ENCODE measurements around the gene ARHGAP23.
"Not testable (repeated sequence)": the region's sequence is repeated elsewhere in the genome, so short reads cannot be mapped to it uniquely, and the experiment has no call there.

The ARHGAP23 gene

DNA sequence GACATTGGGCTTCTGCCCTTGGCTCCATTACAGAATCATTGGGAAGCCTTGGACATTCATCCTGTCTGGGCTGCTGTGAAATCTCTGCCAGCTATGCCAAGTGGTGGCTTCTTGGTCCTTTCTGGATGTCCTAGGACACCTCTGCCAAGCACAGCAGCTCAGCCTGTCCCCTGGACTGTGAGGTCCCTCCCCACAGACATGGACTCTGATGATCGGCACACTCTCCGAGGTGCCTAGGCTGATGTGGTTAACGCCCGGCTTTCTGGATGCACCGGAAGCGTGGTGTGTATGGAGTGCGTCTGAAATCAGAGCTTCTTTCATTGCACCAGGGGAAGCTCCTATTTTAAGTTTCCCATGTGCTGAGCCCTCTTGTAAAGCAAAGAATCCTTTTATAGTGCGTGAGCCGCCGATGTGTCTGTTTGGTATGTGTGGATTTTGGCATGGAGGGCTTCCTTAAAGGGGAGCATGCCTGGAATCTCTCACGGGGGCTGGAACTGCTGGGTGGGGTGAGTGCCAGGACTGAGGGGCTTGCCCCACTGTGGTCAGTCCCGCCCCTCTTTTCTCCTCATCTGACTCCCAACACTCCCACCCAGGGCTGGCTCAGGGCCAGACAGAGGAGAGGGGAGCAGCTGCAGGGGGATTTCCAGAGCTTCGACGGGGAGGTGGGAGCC is 7.0 kb upstream of the ARHGAP23 start:
- DNase-seq, result no peak

DNA sequence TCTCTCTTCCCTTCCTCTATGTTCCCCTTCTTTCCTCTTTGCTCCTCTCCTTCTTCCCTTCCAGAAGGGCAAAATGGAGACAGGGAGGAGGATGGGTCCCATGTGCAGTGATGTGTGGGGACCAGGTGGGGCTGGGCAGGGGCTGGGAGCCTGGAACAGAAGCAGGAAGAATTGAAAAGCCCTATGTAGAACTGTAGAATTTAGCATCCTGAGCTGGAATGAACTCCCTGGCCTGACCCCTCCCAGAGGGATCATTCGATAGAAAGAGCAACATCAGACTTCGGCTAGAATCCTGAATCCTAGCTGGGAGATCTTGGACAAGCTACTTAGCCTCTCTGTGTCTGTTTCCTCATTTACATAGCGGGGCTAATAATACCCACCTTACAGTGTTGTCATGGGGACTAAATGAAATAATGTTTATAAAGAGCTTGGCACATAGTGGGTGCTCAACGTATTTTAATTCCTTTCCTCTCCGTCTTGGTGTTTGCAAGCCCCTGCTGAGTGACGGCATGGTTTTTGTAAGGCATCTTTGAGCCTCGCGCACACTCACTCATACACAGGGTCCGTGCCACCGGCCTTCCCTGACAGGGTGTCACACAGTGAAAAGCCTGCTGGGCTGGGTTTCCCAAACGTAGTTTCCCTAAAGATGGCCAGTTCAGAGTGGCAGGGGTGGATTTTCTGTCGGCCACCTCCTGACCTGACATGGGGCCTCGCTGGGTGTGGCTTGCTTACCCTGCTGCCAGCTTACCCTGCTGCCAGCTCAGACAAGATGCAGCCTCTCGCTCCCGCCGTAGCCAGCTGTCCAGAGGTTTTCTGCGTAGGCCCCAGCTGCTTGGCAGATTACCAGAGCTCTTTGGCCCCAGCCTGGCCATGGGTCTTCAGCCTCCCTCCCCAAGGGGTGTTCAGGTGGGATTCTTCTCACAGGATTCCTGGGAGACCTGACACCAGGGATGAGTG is 6.1 kb upstream of the ARHGAP23 start:
- DNase-seq, result no peak

DNA sequence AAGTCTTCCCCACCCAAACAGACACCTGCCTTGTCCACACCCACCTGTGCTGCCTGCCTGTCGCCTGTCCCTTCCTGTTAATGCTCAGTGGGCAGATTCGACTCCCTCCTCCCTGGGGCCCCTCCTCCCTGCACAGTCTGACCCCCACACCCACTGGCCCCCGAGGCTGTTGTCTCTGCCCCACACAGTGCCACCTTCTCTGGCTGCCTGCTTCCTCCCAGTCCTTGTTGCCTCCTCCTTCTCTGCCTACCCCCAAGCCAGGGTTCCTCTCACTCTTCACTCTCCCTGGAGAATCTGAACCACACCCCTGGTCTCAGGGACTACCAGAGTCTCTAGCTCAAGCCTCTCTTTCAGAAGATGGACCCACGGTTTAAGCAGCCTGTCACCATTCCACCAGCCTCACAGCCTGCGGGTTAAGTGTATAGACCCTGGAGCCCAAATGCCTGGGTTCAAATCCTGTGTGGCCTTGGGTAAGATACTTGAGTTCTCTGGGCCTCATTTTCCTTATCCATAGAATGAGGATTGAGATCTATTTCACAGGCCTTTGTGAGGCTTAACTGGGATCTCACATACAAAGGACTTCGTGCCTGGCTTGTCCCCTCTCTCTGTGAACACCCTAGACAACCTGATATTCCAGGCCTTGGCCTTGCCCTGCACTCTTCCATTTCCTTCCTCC is 3.8 kb upstream of the ARHGAP23 start:
- DNase-seq, result no peak

DNA sequence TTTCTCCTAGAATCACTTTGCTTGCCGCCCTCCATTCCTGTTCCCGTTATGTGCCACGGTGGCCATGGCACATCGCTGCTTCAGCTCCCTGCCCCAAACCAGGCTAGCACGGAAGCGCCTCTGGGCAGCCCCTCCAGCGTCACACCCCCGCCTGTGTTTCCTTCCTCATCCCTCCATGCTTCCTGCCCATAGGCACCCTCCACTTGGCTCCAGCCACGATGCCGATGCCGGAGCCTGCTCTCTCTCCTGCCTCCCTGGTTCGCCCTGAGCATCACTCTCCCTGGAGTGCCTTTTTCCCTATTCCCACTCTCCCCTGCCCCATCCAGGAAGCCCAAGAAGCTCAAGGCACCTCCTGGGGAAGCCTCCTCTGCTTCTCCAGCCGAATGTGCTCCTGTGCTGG is 3.2 kb upstream of the ARHGAP23 start:
- no peak for DNase-seq

DNA sequence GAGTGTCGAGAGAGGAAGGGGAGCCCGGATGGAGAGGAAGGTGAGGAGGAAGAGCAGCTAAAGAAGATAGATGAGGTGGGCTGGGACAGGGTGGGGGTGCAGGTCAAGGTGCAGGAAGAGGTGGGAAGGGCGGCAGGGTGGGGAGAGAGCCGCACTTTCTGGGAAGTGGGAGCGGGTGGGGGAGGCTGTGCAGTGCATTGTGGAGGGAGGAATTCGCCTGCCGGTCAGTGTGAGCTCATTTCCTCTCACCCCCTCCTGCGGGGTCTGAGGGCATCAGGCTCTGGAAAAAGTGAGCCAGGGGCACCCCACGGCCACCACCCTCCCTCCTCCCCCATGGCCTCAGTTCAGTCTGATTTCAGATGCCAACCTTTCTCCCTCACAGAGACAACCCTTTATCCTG is 2.5 kb upstream of the ARHGAP23 start:
- no peak for DNase-seq

DNA sequence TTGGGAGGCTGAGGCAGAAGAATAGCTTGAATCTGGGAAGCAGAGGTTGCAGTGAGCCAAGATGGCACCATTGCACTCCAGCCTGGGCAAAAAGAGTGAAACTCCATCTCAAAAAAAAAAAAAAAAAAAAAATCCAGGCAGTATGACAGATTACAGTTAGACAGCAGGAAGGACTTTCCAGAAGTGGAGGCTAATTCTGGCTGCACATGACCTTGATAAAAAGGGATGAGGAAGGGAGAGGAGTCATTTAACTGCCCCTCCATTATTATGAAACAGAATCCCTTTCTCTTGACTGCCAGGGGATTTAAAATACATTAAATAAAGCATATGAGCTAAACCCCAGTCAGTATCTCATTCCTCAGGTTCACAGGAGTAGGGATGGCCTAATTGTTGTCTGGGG is 1.8 kb upstream of the ARHGAP23 start:
- no peak for DNase-seq

DNA sequence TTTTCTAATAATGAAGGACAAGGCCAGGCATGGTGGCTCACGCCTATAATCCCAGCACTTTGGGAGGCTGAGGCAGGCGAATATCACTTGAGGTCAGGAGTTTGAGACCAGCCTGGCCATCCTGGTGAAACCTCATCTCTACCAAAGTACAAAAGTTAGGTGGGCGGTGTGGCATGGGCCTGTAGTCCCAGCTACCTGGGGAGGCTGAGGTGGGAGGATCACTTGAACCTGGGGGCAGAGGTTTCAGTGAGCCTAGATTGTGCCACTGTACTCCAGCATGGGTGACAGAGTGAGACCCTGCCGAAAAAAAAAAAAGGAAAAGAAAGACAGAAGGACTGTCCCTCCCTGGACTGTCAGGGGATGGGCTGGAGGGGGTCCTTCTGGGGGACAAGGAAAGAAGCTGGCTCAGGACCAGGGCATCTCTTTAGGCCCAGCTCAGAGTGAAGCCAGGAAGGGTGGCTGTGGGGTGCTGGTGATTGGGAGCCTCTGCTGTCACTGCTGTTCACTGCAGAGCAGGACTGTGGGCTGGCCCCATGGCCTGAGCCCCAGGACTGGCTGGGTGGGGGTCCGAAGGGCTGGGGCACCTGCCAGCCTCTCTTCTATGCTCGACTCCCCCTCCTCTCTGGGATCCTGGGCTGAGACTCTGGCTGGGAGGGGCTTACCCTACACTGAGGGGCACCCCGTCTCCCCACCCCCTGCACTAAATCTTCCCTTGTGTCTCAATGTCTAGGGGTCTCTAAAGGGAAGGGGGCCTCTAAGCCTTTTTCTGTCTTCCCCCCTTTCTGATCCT is 909 bp upstream of the ARHGAP23 start:
- no peak for DNase-seq

DNA sequence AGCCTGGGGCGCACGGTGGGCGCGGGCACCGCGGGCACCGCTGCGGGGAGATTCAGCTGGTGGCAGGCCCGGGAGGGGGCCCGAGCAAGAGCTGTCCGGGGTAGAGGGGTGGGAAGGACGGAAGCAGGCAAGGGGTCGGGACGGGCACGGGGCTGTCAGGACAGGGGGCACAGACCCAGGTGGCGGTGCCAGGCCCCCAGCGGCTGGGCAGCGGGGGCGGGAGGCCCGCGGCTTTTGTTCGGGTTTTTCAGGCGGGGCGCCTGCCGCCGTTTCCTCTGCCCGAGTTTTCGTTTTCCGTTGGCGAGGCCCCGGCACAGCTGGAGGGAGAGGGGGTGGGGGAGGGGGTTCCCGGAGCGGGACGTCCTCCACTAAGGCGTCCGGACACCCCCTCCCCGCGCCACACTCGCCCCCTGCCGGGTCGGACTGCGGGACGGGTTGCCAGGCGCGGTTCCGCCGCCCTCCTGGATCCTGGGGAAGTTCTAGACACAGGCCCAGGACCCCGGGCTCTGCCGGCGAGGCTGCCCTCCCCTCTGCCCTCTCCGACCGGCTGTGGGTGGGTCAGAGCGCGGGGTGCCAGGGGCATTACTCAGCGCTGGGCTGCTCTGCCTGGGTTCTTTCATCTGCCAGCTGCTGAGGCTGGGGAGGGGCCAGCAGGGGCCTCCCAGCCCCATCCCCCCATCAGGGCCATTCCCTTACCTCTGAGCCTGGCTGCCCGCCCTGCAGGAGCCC is 543 bp downstream of the ARHGAP23 start:
- no peak for DNase-seq

DNA sequence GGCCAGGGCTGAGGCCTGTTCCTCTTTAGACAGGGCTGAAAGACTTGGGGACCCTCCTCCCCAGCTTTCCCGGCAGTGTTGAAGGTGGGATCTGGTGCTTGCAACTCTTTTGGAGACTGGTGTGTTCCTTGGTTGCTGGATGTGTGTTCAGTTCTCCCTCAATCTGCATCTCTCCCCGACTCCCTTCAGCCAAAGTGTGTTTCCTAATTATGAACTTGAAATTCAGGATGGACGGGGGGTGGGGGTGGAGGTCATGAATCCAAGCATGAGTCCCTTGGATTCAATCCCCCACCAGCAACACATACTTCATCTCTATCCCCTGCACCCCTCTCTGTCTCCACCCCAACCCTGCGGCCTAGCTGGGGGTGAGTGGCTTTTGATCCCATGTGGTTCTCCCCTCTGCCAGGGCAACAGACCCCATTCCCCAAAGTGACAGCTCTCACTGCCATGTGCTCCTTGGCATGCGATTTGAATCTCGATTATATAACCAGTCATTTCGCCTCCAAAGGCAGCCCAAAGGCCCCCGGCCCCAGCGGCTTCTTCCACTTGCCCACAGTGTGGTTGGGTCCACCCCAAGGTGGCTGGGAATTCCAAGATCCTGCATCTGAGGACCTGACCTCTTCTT is 1.3 kb downstream of the ARHGAP23 start:
- DNase-seq, result no peak

DNA sequence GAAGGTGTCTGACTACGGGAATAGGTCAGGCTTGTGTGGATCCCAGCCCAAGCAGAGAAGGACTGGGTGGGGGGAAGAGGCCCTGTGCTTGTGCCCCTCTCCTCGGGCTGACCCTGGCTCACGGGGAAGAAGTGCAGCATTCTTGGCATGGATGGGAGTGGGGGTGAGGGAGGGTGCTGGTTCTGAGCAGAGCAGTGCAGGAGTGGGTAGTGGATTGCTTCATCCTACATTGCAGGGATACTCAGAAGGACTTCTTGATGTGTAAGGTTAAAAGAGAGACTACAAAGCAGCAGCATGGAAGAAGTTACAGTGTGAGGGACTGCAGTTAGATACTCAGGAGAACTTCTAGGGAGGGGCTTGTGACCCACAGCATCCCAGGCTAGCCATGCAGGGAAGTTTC is 2.1 kb downstream of the ARHGAP23 start:
- DNase-seq, result no peak

DNA sequence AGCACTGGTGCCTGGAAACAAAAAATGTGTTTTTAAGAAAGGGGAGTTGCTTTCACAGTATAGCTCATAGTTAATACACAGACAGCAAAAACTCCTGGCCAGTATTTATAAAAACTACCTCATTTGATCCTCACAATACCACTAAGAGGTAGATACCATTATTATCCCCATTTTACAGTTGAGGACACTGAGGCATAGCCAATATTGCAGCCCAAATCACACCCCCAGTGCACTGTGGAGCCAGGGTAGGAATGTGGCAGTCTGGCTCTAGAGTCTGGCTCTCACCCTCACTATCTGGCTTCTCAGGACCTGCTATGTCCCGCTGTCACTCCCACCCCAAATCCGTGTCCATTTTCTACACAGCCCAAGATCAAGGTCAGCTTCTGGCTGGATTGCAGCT is 2.6 kb downstream of the ARHGAP23 start:
- no peak for DNase-seq

DNA sequence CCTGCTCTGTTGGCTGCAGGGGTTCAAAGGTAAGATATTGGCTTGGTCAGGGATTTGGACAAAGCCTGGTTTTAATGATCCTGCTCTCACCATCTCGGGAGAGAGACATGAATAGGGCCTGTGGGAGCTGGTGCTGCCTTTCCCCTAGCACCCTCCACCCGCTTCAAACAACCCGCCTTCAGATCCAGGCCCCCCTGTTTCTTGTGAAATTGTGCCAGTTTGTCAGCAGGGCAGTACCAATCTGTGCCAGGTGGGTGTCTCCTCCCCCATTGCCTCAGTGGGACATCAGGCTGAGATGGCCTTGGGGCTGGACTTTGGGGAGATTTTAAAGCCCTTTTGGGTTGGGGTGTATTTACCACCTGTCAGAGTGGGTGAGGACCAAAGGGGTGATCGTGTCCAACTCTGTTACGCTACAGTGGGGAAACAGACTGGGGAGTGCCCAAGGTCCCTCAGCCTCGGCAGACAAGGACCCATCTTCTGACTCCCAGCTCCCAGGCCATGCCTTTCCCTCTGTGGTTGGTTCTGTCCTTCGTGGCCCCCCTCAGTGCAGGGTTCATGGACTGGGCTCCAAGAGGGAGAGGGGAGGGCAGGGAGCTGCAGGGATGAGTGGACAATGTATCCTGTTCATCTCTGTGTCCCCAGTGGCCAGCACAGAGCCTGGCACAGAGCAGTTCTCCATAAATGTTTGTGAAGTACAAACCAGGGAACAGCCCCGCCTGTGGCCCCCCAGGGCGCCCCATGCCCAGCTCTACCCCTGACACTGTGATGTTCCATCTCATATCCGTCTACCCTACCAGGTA is 3.3 kb downstream of the ARHGAP23 start:
- no peak for DNase-seq

DNA sequence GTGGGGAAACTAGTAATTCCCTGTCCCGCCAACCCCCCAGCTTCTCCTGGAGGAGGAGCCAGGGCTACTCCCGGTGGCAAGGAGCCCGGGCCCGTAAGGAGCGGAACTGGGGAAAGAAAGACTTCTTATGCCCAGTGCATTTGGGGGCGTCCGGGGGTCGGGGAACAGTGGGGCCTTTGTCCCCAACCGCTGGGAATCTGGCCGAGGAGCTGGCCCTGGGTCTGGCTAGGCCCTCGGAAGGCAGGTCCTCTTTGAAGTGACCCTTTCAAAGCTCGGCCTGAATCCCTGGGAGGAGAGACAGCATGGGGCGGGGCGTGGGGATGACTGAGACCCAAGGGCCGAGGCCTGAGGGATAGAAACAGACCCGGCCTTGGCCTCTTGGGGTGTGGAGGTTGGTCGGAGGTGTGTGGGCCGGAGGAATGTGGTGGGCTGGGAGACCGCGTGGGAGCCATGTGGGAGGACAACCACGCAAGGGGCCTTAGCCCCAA is 6.0 kb downstream of the ARHGAP23 start:
- DNase-seq, result no peak

DNA sequence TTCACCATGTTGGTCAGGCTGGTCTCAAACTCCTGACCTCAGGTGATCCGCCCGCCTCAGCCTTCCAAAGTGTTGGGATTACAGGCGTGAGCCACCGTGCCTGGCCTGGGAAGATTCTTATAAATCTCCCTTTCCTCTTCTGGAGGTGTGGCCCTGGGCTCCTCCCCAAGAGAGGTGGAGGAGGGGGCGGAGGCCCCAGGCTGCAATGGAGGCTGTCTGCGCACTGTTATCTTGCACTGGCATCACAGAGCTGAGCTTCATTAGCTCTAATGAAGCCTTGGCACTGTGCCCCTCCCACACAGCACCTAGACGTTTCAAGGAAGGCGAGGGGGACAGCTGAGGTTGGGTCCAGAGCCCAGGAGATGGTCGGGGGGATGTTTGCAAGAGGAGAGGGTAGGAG is 7.5 kb downstream of the ARHGAP23 start:
- no peak for DNase-seq

DNA sequence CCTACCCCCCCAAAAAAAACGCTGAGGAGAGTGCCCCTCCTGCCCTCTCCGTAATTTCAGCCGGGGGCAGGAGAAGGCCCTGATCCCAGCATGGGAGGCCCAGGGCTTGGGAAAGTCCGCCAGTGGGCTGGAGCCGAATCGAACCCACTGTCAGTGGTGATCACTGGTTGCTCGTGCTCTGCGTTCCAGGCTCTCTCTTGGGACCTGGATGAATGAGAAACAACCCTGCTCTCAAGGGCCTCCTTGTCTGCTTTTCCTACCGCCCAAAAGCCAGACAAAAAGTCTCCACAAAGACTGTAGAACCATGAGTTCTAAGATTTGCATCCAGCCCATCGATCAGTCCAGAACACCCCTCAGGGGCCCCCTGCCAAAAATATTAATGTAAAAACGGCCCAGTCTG is 8.1 kb downstream of the ARHGAP23 start:
- no peak for DNase-seq

DNA sequence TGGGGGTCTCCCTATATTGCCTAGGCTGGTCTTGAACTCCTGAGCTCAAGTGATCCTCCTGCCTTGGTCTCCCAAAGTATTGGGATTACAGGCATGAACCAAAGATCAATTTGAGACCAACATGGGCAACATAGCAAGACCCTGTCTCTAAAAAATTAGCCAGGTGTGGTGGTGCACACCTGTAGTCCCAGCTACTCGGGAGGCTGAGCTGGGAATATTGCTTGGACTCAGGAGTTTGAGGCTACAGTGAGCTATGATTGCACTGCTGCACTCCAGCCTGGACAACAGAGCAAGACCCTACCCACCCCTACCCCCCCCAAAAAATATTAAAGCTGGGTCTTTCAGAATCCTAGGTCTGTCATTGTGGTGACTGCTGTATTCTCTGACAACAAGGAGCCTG is 9.0 kb downstream of the ARHGAP23 start:
- not testable (repeated sequence) for DNase-seq

DNA sequence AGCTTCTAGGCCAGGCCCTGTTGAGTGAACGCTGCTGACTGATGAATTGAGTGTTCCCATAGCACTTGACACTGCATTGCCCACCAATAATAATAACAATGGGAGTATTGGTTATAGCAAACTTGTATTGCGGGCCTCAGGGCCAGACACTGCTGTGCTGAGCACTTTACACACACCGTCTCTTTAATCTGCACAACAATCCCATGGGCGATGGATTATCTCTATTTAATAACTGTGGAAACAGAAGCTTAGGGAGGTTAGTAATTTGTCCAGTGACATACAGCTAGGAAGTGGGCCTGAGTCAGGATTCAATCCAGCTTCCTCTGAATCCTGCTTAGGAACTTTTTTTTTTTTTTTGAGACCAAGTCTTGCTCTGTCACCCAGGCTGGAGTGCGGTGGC is 11.2 kb downstream of the ARHGAP23 start:
- DNase-seq, result no peak

DNA sequence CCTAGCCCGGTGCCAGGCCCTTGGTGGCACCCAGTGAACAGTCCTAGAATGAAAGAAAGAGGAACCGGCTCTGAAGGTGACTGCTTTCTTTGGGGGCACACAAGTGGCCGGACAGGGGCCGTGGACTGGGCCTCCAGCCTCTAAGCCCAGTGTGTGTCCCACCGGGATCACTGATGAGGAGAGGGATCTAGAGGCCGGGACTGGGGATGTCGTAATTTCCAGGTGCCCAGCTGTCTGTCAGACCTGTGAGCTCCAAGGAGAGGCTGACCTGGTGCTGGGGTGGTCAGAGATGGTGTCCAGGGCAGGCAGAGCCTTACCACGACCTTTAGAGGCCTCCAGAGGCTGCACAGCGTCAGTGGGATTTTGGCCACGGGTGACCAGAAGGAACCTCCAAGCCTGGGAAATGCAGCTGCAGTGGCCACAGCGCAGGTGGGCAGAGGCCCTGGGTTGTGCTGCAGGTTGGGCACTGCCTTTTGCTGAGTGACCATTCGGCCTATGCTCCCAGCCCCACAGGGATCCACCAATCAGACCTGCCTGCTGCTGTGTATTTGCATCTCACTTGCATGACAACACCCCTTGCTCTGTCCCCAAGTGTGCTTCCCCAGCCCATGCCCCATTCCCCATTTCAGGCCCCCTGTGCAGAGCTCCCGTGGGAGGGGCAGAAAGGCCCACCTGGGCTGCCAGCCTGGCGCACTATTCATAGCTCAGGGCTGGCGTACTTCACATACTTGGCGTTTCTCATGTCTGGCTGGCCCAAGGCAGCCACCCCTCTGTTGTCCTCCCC is 12.5 kb downstream of the ARHGAP23 start:
- no peak for DNase-seq

DNA sequence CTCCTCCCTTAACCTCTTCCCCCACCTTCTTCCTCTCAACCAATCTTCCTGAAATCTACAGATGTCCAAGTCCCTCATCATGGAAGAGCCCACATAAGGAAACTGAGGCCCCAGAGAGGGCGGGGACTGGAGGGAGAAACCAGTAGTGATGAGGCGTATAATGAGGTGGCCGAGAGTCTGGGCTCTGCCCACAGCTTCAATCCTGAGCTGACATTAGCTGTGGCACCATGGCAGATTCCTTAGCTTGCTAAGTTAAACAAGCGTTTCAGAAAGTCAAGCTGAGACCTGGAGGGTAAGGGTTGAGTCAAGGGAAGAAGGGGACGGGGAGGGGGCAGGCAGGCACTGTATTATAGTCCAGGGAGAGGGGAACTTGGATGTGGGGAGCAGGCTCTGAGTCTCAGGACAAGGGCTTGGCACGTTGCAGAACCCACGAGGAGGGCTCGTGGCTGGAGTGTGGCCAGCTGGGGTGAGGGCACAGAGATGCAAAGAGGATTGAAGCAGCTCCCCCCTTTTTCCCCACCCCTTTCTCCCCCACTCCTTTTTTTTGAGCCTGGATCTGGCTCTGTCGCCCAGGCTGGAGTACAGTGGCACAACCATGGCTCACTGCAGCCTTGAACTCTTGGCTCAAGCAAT is 13.3 kb downstream of the ARHGAP23 start:
- DNase-seq, result no peak
